Neuronal stem cell (in vitro differentiated cells): ENCODE results near the gene TMEM201.

Experiments used
- DNase-seq: peaks from one replicate; pipeline ENCODE4 v3.0.0-alpha.2; 2013; ENCODE audit warnings: low spot score
- H2AFZ ChIP-seq: one replicate; pipeline ENCODE4 v1.6.1; 2013; ENCODE audit warnings: mild to moderate bottlenecking, low read length, inconsistent platforms
- H2AK5ac ChIP-seq: 2 replicates; pipeline ENCODE4 v1.6.1; 2013; ENCODE audit warnings: low read depth, mild to moderate bottlenecking, inconsistent platforms, low read length, moderate library complexity, mixed read lengths
- H2BK120ac ChIP-seq: 2 replicates; pipeline ENCODE4 v1.6.1; 2013; ENCODE audit warnings: low read depth, mild to moderate bottlenecking, inconsistent platforms, low read length, moderate library complexity, mixed read lengths
- H2BK12ac ChIP-seq: one replicate; pipeline ENCODE4 v1.6.1; 2013; ENCODE audit warnings: low read length, inconsistent platforms
- H2BK15ac ChIP-seq: 2 replicates; pipeline ENCODE4 v1.6.1; 2013; ENCODE audit warnings: mild to moderate bottlenecking, low read length, inconsistent platforms, mixed read lengths
- H2BK5ac ChIP-seq: one replicate; pipeline ENCODE4 v1.6.1; 2013; ENCODE audit warnings: inconsistent platforms, mild to moderate bottlenecking, low read length, moderate library complexity
- H3K14ac ChIP-seq: one replicate; pipeline ENCODE4 v1.6.1; 2013; ENCODE audit warnings: low read length, inconsistent platforms
- H3K18ac ChIP-seq: 2 replicates; pipeline ENCODE4 v1.6.1; 2013; ENCODE audit warnings: low read length, inconsistent platforms
- H3K23ac ChIP-seq: 2 replicates; pipeline ENCODE4 v1.6.1; 2013; ENCODE audit warnings: low read depth, mild to moderate bottlenecking, mixed read lengths, low read length, inconsistent platforms; ENCODE audit not compliant: poor library complexity
- H3K27ac ChIP-seq: replicated peaks from 3 replicates; pipeline ENCODE4 v1.5.1; 2013; ENCODE audit warnings: low read length, inconsistent platforms
- H3K27me3 ChIP-seq, 3 experiments: 2 replicates each; pipeline ENCODE4 v1.6.1; 2013; ENCODE audit warnings: low read length in 3 of 3, mild to moderate bottlenecking in 2 of 3, inconsistent platforms in 1 of 3, low read depth in 1 of 3, mixed read lengths in 1 of 3, moderate library complexity in 1 of 3; ENCODE audit not compliant: control insufficient read depth in 3 of 3, insufficient read depth in 3 of 3
- H3K36me3 ChIP-seq, 2 donors: replicated peaks in 1 of 2; 2 replicates each; pipeline ENCODE4 v1.6.1; 2013; ENCODE audit warnings: low read length in 2 of 2; ENCODE audit not compliant: control insufficient read depth in 2 of 2, insufficient read depth in 2 of 2
- H3K4ac ChIP-seq: 2 replicates; pipeline ENCODE4 v1.6.1; 2013; ENCODE audit warnings: inconsistent platforms, mild to moderate bottlenecking, low read length, moderate library complexity
- H3K4me1 ChIP-seq, 2 donors: 1 replicate in 1 of 2; 2 replicates in 1 of 2; pipeline ENCODE4 v1.6.1; 2013; ENCODE audit warnings: low read length in 2 of 2, low read depth in 1 of 2; ENCODE audit not compliant: control insufficient read depth in 2 of 2, insufficient read depth in 1 of 2
- H3K4me2 ChIP-seq: one replicate; pipeline ENCODE4 v1.6.1; 2013; ENCODE audit warnings: mild to moderate bottlenecking, low read length, inconsistent platforms; ENCODE audit not compliant: insufficient read depth, poor library complexity, severe bottlenecking
- H3K4me3 ChIP-seq, 2 donors: 2 replicates each; pipeline ENCODE4 v1.5.1; 2013; ENCODE audit warnings: low read length in 2 of 2, mild to moderate bottlenecking in 2 of 2, inconsistent platforms in 1 of 2, moderate library complexity in 1 of 2
- H3K79me1 ChIP-seq: one replicate; pipeline ENCODE4 v1.6.1; 2013; ENCODE audit warnings: low read depth, mild to moderate bottlenecking, inconsistent platforms, low read length, moderate library complexity
- H3K9ac ChIP-seq: one replicate; pipeline ENCODE4 v1.6.1; 2013; ENCODE audit warnings: mild to moderate bottlenecking, low read depth, low read length, inconsistent platforms; ENCODE audit not compliant: poor library complexity
- H3K9me3 ChIP-seq, 2 donors: replicated peaks in 1 of 2; 2 replicates each; pipeline versions ENCODE3 to v1.6.1; 2013; ENCODE audit warnings: low read length in 2 of 2, mild to moderate bottlenecking in 2 of 2, inconsistent platforms in 1 of 2, low read depth in 1 of 2, mixed read lengths in 1 of 2, moderate library complexity in 1 of 2; ENCODE audit not compliant: control insufficient read depth in 2 of 2, insufficient read depth in 1 of 2
- H4K8ac ChIP-seq: one replicate; pipeline ENCODE4 v1.6.1; 2013; ENCODE audit warnings: low read depth, mild to moderate bottlenecking, inconsistent platforms, low read length, moderate library complexity
- H4K91ac ChIP-seq: one replicate; pipeline ENCODE4 v1.6.1; 2013; ENCODE audit warnings: low read length, low read depth, mild to moderate bottlenecking, inconsistent platforms; ENCODE audit not compliant: poor library complexity
- WGBS, 2 donors: extraction: QIAGEN DNeasy Blood & Tissue Kit; methylation state at CpG; one replicate each; pipeline ENCODE4 v1.1.7; 2013; ENCODE audit warnings: missing lambda C conversion rate in 2 of 2, mixed read lengths in 1 of 2; ENCODE audit not compliant: insufficient read length in 2 of 2, insufficient replicate concordance in 1 of 2; ENCODE audit errors: extremely low coverage in 2 of 2; 5-methylcytosine and 5-hydroxymethylcytosine counted together

Gene TMEM201

GRCh38 chr1:9648171-9648570 is 59.5 kb downstream of the TMEM201 start:
- Histone ChIP-seq H2AK5ac (no peak overlapping the region), H3K14ac (no peak overlapping the region), H3K4me3 (no peak overlapping the region), H3K9me3 (no peaks in the 10 kb centered on the region), H3K9ac (no peak overlapping the region), H3K4me2 (no peak overlapping the region), H2BK12ac (no peak overlapping the region), H3K36me3 (no peaks in the 10 kb centered on the region), H3K4me1 (peaks cover 3% of the 10 kb centered on the region in 2 donors), H2BK120ac (no peak overlapping the region), H4K8ac (no peak overlapping the region), H3K27me3 (peaks cover 0 to 57% (median 15%) of the 10 kb centered on the region in 3 experiments), H3K23ac (no peak overlapping the region), H3K18ac (no peak overlapping the region), H3K27ac (no peak overlapping the region), H3K79me1 (no peaks in the 10 kb centered on the region), H4K91ac (no peak overlapping the region), H2BK15ac (no peak overlapping the region), H2BK5ac (no peak overlapping the region), H2AFZ (no peak overlapping the region), H3K4ac (no peak overlapping the region)
- WGBS, 2 donors, result no CpG with 5 or more reads among the region's 10 CpGs
- no peak for DNase-seq

GRCh38 chr1:9649769-9650168 is 61.1 kb downstream of the TMEM201 start:
- Histone ChIP-seq H3K9ac (no peak overlapping the region), H3K27ac (no peak overlapping the region), H2BK15ac (no peak overlapping the region), H2AK5ac (no peak overlapping the region), H3K18ac (no peak overlapping the region), H3K14ac (no peak overlapping the region), H4K8ac (no peak overlapping the region), H2BK12ac (no peak overlapping the region), H3K27me3 (peaks cover 0 to 70% (median 24%) of the 10 kb centered on the region in 3 experiments), H3K4me3 (no peak overlapping the region), H3K4me2 (no peak overlapping the region), H4K91ac (no peak overlapping the region), H2BK5ac (no peak overlapping the region), H3K9me3 (no peaks in the 10 kb centered on the region), H3K4me1 (peaks cover 3% of the 10 kb centered on the region in 2 donors), H2AFZ (no peak overlapping the region), H3K4ac (no peak overlapping the region), H3K79me1 (no peaks in the 10 kb centered on the region), H3K36me3 (no peaks in the 10 kb centered on the region), H3K23ac (no peak overlapping the region), H2BK120ac (no peak overlapping the region)
- no peak for DNase-seq
- no CpG with 5 or more reads among the region's 3 CpGs for WGBS, 2 donors

- Histone ChIP-seq H2BK120ac (no peak overlapping the region), H2AFZ (peak overlapping the region; percentile 89), H2BK5ac (no peak overlapping the region), H3K4me2 (peak overlapping the region; percentile 87), H3K27ac (no peak overlapping the region), H4K8ac (no peak overlapping the region), H3K9me3 (no peaks in the 10 kb centered on the region), H3K23ac (no peak overlapping the region), H3K36me3 (no peaks in the 10 kb centered on the region), H3K9ac (no peak overlapping the region), H3K79me1 (no peaks in the 10 kb centered on the region), H3K4me3 (no peak overlapping the region), H2AK5ac (no peak overlapping the region), H4K91ac (no peak overlapping the region), H3K14ac (no peak overlapping the region), H3K27me3 (peaks cover 0 to 80% (median 24%) of the 10 kb centered on the region in 3 experiments), H3K18ac (no peak overlapping the region), H2BK12ac (no peak overlapping the region), H2BK15ac (no peak overlapping the region), H3K4ac (no peak overlapping the region), H3K4me1 (peaks cover 3% of the 10 kb centered on the region in 2 donors)
- no peak for DNase-seq
- whole genome bisulfite sequencing, 2 donors, result no CpG with 5 or more reads among the region's 10 CpGs
Observed at GRCh38 chr1:9651220-9651564, 62.5 kb downstream of the TMEM201 start.

- Histone ChIP-seq H3K4me2 (peak within 1 kb of the TSS; percentile 87), H2BK5ac (peak within 1 kb of the TSS; percentile 27), H3K4me1 (peaks cover 3% of the 10 kb centered on the region in 2 donors), H3K14ac (no peak within 1 kb of the TSS), H3K9me3 (no peaks in the 10 kb centered on the region), H3K4ac (no peak within 1 kb of the TSS), H2AFZ (peak within 1 kb of the TSS; percentile 89), H2BK12ac (no peak within 1 kb of the TSS), H2BK15ac (peak within 1 kb of the TSS; percentile 43), H3K9ac (peak within 1 kb of the TSS; percentile 83), H3K23ac (peak within 1 kb of the TSS; percentile 56), H3K4me3 (peak within 1 kb of the TSS; percentile 25 to 83), H3K18ac (peak within 1 kb of the TSS; percentile 78), H3K27ac (no peak within 1 kb of the TSS), H3K27me3 (peaks cover 0 to 83% (median 24%) of the 10 kb centered on the region in 3 experiments), H4K8ac (no peak within 1 kb of the TSS), H2AK5ac (no peak within 1 kb of the TSS), H3K79me1 (no peaks in the 10 kb centered on the region), H4K91ac (no peak within 1 kb of the TSS), H3K36me3 (no peaks in the 10 kb centered on the region), H2BK120ac (no peak within 1 kb of the TSS)
- no CpG with 5 or more reads among the region's 94 CpGs for WGBS, 2 donors
- peak; percentile 70 for DNase-seq
Observed at GRCh38 chr1:9651565-9652378, 63.1 kb downstream of the TMEM201 start, which contains the start of gene PIK3CD. TSS of gene PIK3CD (plus strand) at chr1:9651731. CDS start at chr1:9710456, 58,725 bp downstream.
